ENCODE data around the gene NRG2.

DNA sequence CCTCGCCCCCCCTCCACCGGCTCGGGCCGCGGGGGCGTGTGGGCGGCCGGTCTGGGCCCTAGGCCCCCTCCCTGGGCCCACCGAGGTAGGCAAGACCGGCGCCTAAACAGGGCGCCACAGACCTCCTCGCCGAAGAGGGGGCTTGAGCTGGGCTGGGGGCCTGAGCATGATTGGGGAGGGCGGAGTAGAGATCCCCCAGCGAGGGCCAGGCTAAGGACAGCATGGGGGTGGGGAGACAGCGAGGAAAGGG lies 138.6 kb downstream of the NRG2 start:
- TF ChIP-seq, protein P1, sequence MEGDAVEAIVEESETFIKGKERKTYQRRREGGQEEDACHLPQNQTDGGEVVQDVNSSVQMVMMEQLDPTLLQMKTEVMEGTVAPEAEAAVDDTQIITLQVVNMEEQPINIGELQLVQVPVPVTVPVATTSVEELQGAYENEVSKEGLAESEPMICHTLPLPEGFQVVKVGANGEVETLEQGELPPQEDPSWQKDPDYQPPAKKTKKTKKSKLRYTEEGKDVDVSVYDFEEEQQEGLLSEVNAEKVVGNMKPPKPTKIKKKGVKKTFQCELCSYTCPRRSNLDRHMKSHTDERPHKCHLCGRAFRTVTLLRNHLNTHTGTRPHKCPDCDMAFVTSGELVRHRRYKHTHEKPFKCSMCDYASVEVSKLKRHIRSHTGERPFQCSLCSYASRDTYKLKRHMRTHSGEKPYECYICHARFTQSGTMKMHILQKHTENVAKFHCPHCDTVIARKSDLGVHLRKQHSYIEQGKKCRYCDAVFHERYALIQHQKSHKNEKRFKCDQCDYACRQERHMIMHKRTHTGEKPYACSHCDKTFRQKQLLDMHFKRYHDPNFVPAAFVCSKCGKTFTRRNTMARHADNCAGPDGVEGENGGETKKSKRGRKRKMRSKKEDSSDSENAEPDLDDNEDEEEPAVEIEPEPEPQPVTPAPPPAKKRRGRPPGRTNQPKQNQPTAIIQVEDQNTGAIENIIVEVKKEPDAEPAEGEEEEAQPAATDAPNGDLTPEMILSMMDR (IDR thresholded peaks at IDR 0.05 in 2 of 3, conservative IDR thresholded peaks at IDR 0.05 in 1 of 3; ENCODE audit: borderline replicate concordance in 1 of 3, insufficient read depth in 1 of 3, low read depth in 2 of 3, low read length in 2 of 3) = no peak
- TF ChIP-seq EGR1 (IDR thresholded peaks at IDR 0.05; ENCODE audit: low read depth) (no peak), POLR2A (IDR thresholded peaks at IDR 0.05; ENCODE audit: borderline replicate concordance, extremely low read depth, insufficient read depth, insufficient read length) (no peak), SIN3A (IDR thresholded peaks at IDR 0.05; ENCODE audit: low read depth) (no peak), ZNF274 (IDR thresholded peaks at IDR 0.05; ENCODE audit: low read depth, low read length) (no peak), JUND (IDR thresholded peaks at IDR 0.05) (no peak), POLR2AphosphoS5 (IDR thresholded peaks at IDR 0.05; ENCODE audit: low read depth, low read length) (no peak), SRF (IDR thresholded peaks at IDR 0.05; ENCODE audit: low read depth) (no peak), EZH2 (IDR thresholded peaks at IDR 0.05) (no peak), YY1 (IDR thresholded peaks at IDR 0.05; ENCODE audit: extremely low read depth, insufficient replicate concordance, low read depth, low read length) (no peak)
- TF ChIP-seq, protein P2, sequence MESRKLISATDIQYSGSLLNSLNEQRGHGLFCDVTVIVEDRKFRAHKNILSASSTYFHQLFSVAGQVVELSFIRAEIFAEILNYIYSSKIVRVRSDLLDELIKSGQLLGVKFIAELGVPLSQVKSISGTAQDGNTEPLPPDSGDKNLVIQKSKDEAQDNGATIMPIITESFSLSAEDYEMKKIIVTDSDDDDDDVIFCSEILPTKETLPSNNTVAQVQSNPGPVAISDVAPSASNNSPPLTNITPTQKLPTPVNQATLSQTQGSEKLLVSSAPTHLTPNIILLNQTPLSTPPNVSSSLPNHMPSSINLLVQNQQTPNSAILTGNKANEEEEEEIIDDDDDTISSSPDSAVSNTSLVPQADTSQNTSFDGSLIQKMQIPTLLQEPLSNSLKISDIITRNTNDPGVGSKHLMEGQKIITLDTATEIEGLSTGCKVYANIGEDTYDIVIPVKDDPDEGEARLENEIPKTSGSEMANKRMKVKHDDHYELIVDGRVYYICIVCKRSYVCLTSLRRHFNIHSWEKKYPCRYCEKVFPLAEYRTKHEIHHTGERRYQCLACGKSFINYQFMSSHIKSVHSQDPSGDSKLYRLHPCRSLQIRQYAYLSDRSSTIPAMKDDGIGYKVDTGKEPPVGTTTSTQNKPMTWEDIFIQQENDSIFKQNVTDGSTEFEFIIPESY (IDR thresholded peaks at IDR 0.05; ENCODE audit: extremely low read depth, insufficient replicate concordance, low read length) = no peak
- TF ChIP-seq, protein P3, sequence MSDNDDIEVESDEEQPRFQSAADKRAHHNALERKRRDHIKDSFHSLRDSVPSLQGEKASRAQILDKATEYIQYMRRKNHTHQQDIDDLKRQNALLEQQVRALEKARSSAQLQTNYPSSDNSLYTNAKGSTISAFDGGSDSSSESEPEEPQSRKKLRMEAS (IDR thresholded peaks at IDR 0.05) = no peak
